AG10803 (cell line): ENCODE results near the gene SYNE1.

Experiments used
- DNase-seq: peaks from one replicate; pipeline ENCODE4 v3.0.0; 2010; ENCODE audit warnings: low read depth
- H3K4me3 ChIP-seq: 2 replicates; pipeline ENCODE4 v1.5.1; 2011; ENCODE audit warnings: mild to moderate bottlenecking, low read length, control low read depth
- TF ChIP-seq, protein P1 (sequence below): conservative IDR thresholded peaks from 2 replicates; pipeline ENCODE4 v1.5.1; 2011; ENCODE audit warnings: mild to moderate bottlenecking, low read length, control low read depth, inconsistent platforms

Gene SYNE1

DNA sequence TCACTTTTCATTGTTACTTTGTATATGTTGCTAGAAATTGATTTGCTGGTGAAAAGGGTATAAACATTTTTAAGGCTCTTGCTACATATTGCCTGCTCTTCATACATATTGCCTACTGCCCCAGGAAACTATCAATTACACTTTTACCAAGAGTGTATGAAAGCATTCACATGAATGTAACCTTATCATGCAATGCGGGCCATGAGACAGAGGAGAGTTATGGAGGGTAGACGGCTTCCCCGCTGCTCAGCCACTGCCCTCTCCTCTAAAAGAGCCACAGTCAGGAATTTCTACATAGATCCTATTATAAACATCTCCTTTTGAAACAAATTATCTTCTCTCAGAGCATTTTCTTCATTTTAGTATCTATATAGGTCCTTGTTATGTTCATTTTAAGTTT lies 565.3 kb downstream of the SYNE1 start:
- DNase-seq = no peak
- no peak overlapping the region for H3K4me3 ChIP-seq
- TF ChIP-seq, protein P1, sequence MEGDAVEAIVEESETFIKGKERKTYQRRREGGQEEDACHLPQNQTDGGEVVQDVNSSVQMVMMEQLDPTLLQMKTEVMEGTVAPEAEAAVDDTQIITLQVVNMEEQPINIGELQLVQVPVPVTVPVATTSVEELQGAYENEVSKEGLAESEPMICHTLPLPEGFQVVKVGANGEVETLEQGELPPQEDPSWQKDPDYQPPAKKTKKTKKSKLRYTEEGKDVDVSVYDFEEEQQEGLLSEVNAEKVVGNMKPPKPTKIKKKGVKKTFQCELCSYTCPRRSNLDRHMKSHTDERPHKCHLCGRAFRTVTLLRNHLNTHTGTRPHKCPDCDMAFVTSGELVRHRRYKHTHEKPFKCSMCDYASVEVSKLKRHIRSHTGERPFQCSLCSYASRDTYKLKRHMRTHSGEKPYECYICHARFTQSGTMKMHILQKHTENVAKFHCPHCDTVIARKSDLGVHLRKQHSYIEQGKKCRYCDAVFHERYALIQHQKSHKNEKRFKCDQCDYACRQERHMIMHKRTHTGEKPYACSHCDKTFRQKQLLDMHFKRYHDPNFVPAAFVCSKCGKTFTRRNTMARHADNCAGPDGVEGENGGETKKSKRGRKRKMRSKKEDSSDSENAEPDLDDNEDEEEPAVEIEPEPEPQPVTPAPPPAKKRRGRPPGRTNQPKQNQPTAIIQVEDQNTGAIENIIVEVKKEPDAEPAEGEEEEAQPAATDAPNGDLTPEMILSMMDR = no peak
